SK-N-SH (cell line): Measurements from ENCODE around the gene RGS6. TPM values are rescaled to one million over a fixed set of nuclear protein-coding genes. Genes with fewer than 3 reads are reported as not detected.

Source experiments
- CTCF ChIA-PET: fragments of 300-600, 350-600 bp; formaldehyde crosslinking; extraction: SDS; loops from one replicate; lab custom pipeline; 2021; lab: Yijun Ruan, JAX
- POLR2A ChIA-PET: fragments of 350-600 bp; sonication (Branson Sonifier 250); formaldehyde crosslinking; extraction: SDS; loops from one replicate; lab custom pipeline; 2020; ENCODE audit warnings: antibody characterized with exemption, inconsistent platforms; lab: Yijun Ruan, JAX
- DNase-seq: peaks from one replicate; pipeline ENCODE4 v3.0.0; 2012
- H2AFZ ChIP-seq: fragments of 200-600 bp; sonication (generic); 2 replicates; pipeline ENCODE4 v1.8.1; 2016; ENCODE audit warnings: antibody characterized with exemption, mild to moderate bottlenecking, low read depth
- H3F3A ChIP-seq: fragments of 200-600 bp; sonication (generic); replicated peaks from 2 replicates; pipeline ENCODE3; 2016; ENCODE audit warnings: antibody characterized with exemption, mild to moderate bottlenecking; ENCODE audit not compliant: insufficient read depth
- H3K27ac ChIP-seq, 2 experiments: fragments of 200-500 bp in 1 of 2; fragments of 200-600 bp in 1 of 2; sonication (Bioruptor generic) in 1 of 2; sonication (generic), shearing (Covaris generic) in 1 of 2; 2 replicates each; pipeline versions ENCODE4 v1.5.1 to v1.6.1; 2014 to 2016; ENCODE audit warnings: low read depth in 2 of 2, inconsistent platforms in 1 of 2, low read length in 1 of 2, mild to moderate bottlenecking in 1 of 2, mixed read lengths in 1 of 2
- H3K27me3 ChIP-seq: fragments of 200-600 bp; sonication (generic), shearing (Covaris generic); 2 replicates; pipeline ENCODE4 v1.6.1; 2016; ENCODE audit warnings: mixed run types; ENCODE audit not compliant: insufficient read depth
- H3K36me3 ChIP-seq, 2 experiments: fragments of 200-500 bp in 1 of 2; fragments of 200-600 bp in 1 of 2; sonication (Bioruptor generic) in 1 of 2; sonication (generic) in 1 of 2; replicated peaks in 1 of 2; 2 replicates each; pipeline versions ENCODE3 to v1.5.1; 2014 to 2016; ENCODE audit warnings: low read length in 1 of 2, mild to moderate bottlenecking in 1 of 2; ENCODE audit not compliant: insufficient read depth in 2 of 2, control insufficient read depth in 1 of 2
- H3K4me1 ChIP-seq, 2 experiments: fragments of 200-500 bp in 1 of 2; fragments of 200-600 bp in 1 of 2; sonication (Bioruptor generic) in 1 of 2; sonication (generic), shearing (Covaris generic) in 1 of 2; 2 replicates each; pipeline versions ENCODE4 v1.5.1 to v1.6.1; 2014 to 2016; ENCODE audit warnings: low read depth in 1 of 2, low read length in 1 of 2, mixed run types in 1 of 2; ENCODE audit not compliant: insufficient read depth in 2 of 2, control insufficient read depth in 1 of 2
- H3K4me2 ChIP-seq: fragments of 200-600 bp; sonication (generic), shearing (Covaris generic); 2 replicates; pipeline ENCODE4 v1.6.1; 2017; ENCODE audit warnings: mixed run types
- H3K4me3 ChIP-seq, 2 experiments: fragments of 200-500 bp in 1 of 2; fragments of 200-600 bp in 1 of 2; sonication (Bioruptor generic) in 1 of 2; sonication (generic), shearing (Covaris generic) in 1 of 2; 2 replicates each; pipeline versions ENCODE4 v1.5.1 to v1.8.1; 2014 to 2016; ENCODE audit warnings: low read depth in 2 of 2, inconsistent platforms in 1 of 2, low read length in 1 of 2, mild to moderate bottlenecking in 1 of 2, mixed read lengths in 1 of 2, moderate library complexity in 1 of 2
- H3K79me2 ChIP-seq: fragments of 200-600 bp; sonication (generic); 2 replicates; pipeline ENCODE4 v1.8.1; 2017; ENCODE audit warnings: mild to moderate bottlenecking; ENCODE audit not compliant: insufficient read depth
- H3K9ac ChIP-seq: fragments of 200-600 bp; sonication (generic); 2 replicates; pipeline ENCODE4 v1.6.1; 2017; ENCODE audit warnings: mixed run types
- H3K9me2 ChIP-seq: fragments of 200-600 bp; sonication (generic); 2 replicates; pipeline ENCODE4 v1.6.1; 2017; ENCODE audit warnings: mixed run types
- H3K9me3 ChIP-seq: fragments of 200-600 bp; sonication (generic); 2 replicates; pipeline ENCODE4 v1.6.1; 2017; ENCODE audit warnings: mixed run types, mild to moderate bottlenecking, moderate library complexity
- H4K20me1 ChIP-seq: fragments of 200-600 bp; sonication (generic); 2 replicates; pipeline ENCODE4 v1.6.1; 2017; ENCODE audit warnings: mild to moderate bottlenecking, mixed run types; ENCODE audit not compliant: insufficient read depth
- CHD2 ChIP-seq: fragments of 150-350 bp; IDR thresholded peaks from 2 replicates; pipeline ENCODE4 v1.6.1; 2018; ENCODE audit warnings: low read length; ENCODE audit not compliant: partially characterized antibody
- FOXJ3 ChIP-seq: sonication (generic); formaldehyde crosslinking; IDR thresholded peaks from 2 replicates; pipeline ENCODE4 v1.5.1; 2020; ENCODE audit warnings: mild to moderate bottlenecking, missing genetic modification reagents
- GABPA ChIP-seq: IDR thresholded peaks from 2 replicates; pipeline ENCODE4 v1.4.0; 2012; ENCODE audit warnings: low read depth, mild to moderate bottlenecking
- GATA2 ChIP-seq: sonication (generic); formaldehyde crosslinking; IDR thresholded peaks from 2 replicates; pipeline ENCODE4 v1.5.0; 2020; ENCODE audit warnings: mild to moderate bottlenecking, missing genetic modification reagents
- MAX ChIP-seq: IDR thresholded peaks from 2 replicates; pipeline ENCODE4 v1.4.0; 2012; ENCODE audit warnings: low read depth
- MXI1 ChIP-seq: IDR thresholded peaks from 2 replicates; pipeline ENCODE4 v1.6.1; 2012; ENCODE audit warnings: mild to moderate bottlenecking, low read depth, low read length, improper control_type of control experiment
- NFIC ChIP-seq: IDR thresholded peaks from 2 replicates; pipeline ENCODE4 v1.4.0; 2012; ENCODE audit warnings: borderline replicate concordance
- NRF1 ChIP-seq: IDR thresholded peaks from 2 replicates; pipeline ENCODE4 v1.6.1; 2012; ENCODE audit warnings: low read depth, mild to moderate bottlenecking, low read length
- REST ChIP-seq: IDR thresholded peaks from 2 replicates; pipeline ENCODE4 v1.6.1; 2012; ENCODE audit warnings: mild to moderate bottlenecking, low read depth, low read length, moderate library complexity
- RXRA ChIP-seq: IDR thresholded peaks from 2 replicates; pipeline ENCODE4 v1.4.0; 2012; ENCODE audit warnings: low read depth, mild to moderate bottlenecking, borderline replicate concordance
- TAF1 ChIP-seq: IDR thresholded peaks from 2 replicates; pipeline ENCODE4 v1.6.1; 2012; ENCODE audit warnings: low read depth, mild to moderate bottlenecking, low read length, moderate library complexity, borderline replicate concordance
- TCF12 ChIP-seq: IDR thresholded peaks from 2 replicates; pipeline ENCODE4 v1.4.0; 2012
- WGBS: methylation state at CpG from one replicate; pipeline ENCODE4 v1.1.6; 2017; ENCODE audit warnings: low lambda C conversion rate; 5-methylcytosine and 5-hydroxymethylcytosine counted together
- polyA plus RNA-seq, 3 experiments: library from polyadenylated mRNA; depleted of rRNA; stranded (reverse); fragments of >200 nt; gene quantifications; 2 replicates each; pipeline ENCODE4 v1.2.3, GENCODE V29; 2012
- TF ChIP-seq, protein P1 (sequence below): fragments of 150-350 bp; IDR thresholded peaks from 2 replicates; pipeline ENCODE4 v1.6.1; 2017; ENCODE audit warnings: antibody characterized with exemption, low read length, low read depth, borderline replicate concordance
- TF ChIP-seq, protein P2 (sequence below): IDR thresholded peaks from 2 replicates; pipeline ENCODE4 v1.4.0; 2012; ENCODE audit warnings: low read depth, borderline replicate concordance
- TF ChIP-seq, protein P3 (sequence below): IDR thresholded peaks from 2 replicates; pipeline ENCODE4; 2012

Gene RGS6
- polyA plus RNA-seq, 1 of the 3 experiments (the other 2 are of a cell fraction), result not detected

GRCh38 chr14:72097173-72097783 lies 165.0 kb downstream of the RGS6 start:
- no peaks in the 10 kb centered on the region for H3K9me3 ChIP-seq
- H3K9ac ChIP-seq, result no peak overlapping the region
- no peaks in the 10 kb centered on the region for H4K20me1 ChIP-seq
- no peaks in the 10 kb centered on the region for H3K79me2 ChIP-seq
- peaks cover 18% of the 10 kb centered on the region for H3K27me3 ChIP-seq
- WGBS, result 1% methylated on average over 4 of the region's 4 CpGs
- no peak overlapping the region for H3K4me3 ChIP-seq
- H3K4me1 ChIP-seq, result no peaks in the 10 kb centered on the region
- POLR2A ChIA-PET, result no interaction called here
- H3K9me2 ChIP-seq, result no peaks in the 10 kb centered on the region
- H3K4me2 ChIP-seq, result no peak overlapping the region
- H3F3A ChIP-seq, result no peaks in the 10 kb centered on the region
- no peak for TF ChIP-seq NFIC
- TF ChIP-seq, protein P1, sequence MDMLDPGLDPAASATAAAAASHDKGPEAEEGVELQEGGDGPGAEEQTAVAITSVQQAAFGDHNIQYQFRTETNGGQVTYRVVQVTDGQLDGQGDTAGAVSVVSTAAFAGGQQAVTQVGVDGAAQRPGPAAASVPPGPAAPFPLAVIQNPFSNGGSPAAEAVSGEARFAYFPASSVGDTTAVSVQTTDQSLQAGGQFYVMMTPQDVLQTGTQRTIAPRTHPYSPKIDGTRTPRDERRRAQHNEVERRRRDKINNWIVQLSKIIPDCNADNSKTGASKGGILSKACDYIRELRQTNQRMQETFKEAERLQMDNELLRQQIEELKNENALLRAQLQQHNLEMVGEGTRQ, result no peak
- no peak for TF ChIP-seq TAF1
- no peak for TF ChIP-seq GATA2 (CRISPR knock-in tag)
- TF ChIP-seq FOXJ3 (CRISPR knock-in tag), result no peak
- no peak for TF ChIP-seq REST
- no peak for TF ChIP-seq GABPA
- no peak for TF ChIP-seq CHD2
- TF ChIP-seq, protein P2, sequence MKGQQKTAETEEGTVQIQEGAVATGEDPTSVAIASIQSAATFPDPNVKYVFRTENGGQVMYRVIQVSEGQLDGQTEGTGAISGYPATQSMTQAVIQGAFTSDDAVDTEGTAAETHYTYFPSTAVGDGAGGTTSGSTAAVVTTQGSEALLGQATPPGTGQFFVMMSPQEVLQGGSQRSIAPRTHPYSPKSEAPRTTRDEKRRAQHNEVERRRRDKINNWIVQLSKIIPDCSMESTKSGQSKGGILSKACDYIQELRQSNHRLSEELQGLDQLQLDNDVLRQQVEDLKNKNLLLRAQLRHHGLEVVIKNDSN, result no peak
- TF ChIP-seq, protein P3, sequence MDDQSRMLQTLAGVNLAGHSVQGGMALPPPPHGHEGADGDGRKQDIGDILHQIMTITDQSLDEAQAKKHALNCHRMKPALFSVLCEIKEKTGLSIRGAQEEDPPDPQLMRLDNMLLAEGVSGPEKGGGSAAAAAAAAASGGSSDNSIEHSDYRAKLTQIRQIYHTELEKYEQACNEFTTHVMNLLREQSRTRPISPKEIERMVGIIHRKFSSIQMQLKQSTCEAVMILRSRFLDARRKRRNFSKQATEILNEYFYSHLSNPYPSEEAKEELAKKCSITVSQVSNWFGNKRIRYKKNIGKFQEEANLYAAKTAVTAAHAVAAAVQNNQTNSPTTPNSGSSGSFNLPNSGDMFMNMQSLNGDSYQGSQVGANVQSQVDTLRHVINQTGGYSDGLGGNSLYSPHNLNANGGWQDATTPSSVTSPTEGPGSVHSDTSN, result no peak
- no peak for TF ChIP-seq MAX
- no peak for TF ChIP-seq MXI1
- TF ChIP-seq TCF12, result no peak
- no peak for TF ChIP-seq RXRA
- no peak for TF ChIP-seq NRF1
- no peak overlapping the region for H3K27ac ChIP-seq
- no peak overlapping the region for H2AFZ ChIP-seq
- CTCF ChIA-PET, result no interaction called here
- DNase-seq, result no peak
- no peaks in the 10 kb centered on the region for H3K36me3 ChIP-seq
